GM12878 (cell line): ENCODE data around the gene AP4E1. TPM values are rescaled to one million over a fixed set of nuclear protein-coding genes. Genes with fewer than 3 reads are reported as not detected.

ENCODE experiments used
- ATAC-seq: fragments of 200-7000 bp; cut with Tn5 transposase; 3 replicates; pipeline ENCODE4 v1.9.1; 2020; ENCODE audit warnings: mild to moderate bottlenecking, moderate library complexity
- BruUV-seq: library from RNA; stranded (reverse); fragments of 400-500 nt; replicated peaks from 2 replicates; lab custom pipeline; 2021; lab: Mats Ljungman, UMichigan
- CTCF ChIA-PET: fragments of 300-600 bp; sonication (Branson Sonifier 250); formaldehyde crosslinking; extraction: SDS; loops from one replicate; lab custom pipeline; 2021; ENCODE audit warnings: inconsistent platforms; lab: Yijun Ruan, JAX
- POLR2A ChIA-PET: fragments of 350-600 bp; formaldehyde crosslinking; extraction: SDS; loops from one replicate; lab custom pipeline; 2021; ENCODE audit warnings: inconsistent platforms; lab: Charles Lee
- RAD21 ChIA-PET: fragments of 300-600 bp; sonication (Branson Sonifier 250); formaldehyde crosslinking; loops from one replicate; lab custom pipeline; 2023; ENCODE audit warnings: antibody characterized with exemption; ENCODE audit not compliant: unreplicated experiment; lab: Charles Lee
- SMC1A ChIA-PET: fragments of 300-600 bp; sonication (Branson Sonifier 250); formaldehyde crosslinking; loops from one replicate; lab custom pipeline; 2023; ENCODE audit not compliant: unreplicated experiment, uncharacterized antibody; lab: Charles Lee
- DNase-seq: peaks from one replicate; pipeline ENCODE4 v3.0.0-alpha.2; 2011; ENCODE audit warnings: low read depth, low spot score
- FAIRE-seq: peaks from 3 replicates; lab custom pipeline; 2011; peaks lifted over from hg19 to GRCh38; lab: Jason Lieb, UNC
- H2AFZ ChIP-seq: 2 replicates; pipeline ENCODE4 v1.6.0; 2011; ENCODE audit warnings: low read depth, low read length, control low read depth; ENCODE audit not compliant: control insufficient read depth
- H3K27ac ChIP-seq: 2 replicates; pipeline ENCODE4 v1.5.1; 2011; ENCODE audit warnings: control low read depth; ENCODE audit not compliant: control insufficient read depth, insufficient read depth
- H3K27me3 ChIP-seq, 2 experiments: replicated peaks in 1 of 2; 2 replicates each; pipeline versions ENCODE4 v1.6.0 to v1.6.1; 2011; ENCODE audit warnings: low read length in 1 of 2; ENCODE audit not compliant: control insufficient read depth in 2 of 2, insufficient read depth in 2 of 2
- H3K36me3 ChIP-seq, 2 experiments: 2 replicates each; pipeline ENCODE4 v1.5.1; 2011; ENCODE audit warnings: low read length in 1 of 2; ENCODE audit not compliant: control insufficient read depth in 2 of 2, insufficient read depth in 2 of 2
- H3K4me1 ChIP-seq: 2 replicates; pipeline ENCODE4 v1.6.1; 2011; ENCODE audit warnings: mild to moderate bottlenecking, low read length, moderate library complexity, mixed read lengths; ENCODE audit not compliant: control insufficient read depth, insufficient read depth
- H3K4me2 ChIP-seq: 2 replicates; pipeline ENCODE4 v1.6.0; 2011; ENCODE audit warnings: control low read depth; ENCODE audit not compliant: control insufficient read depth, insufficient read depth
- H3K4me3 ChIP-seq: fragments of 200-600 bp; sonication (generic); 2 replicates; pipeline ENCODE4 v1.5.1; 2016
- H3K79me2 ChIP-seq: 2 replicates; pipeline ENCODE4 v1.6.0; 2011; ENCODE audit warnings: low read length; ENCODE audit not compliant: control insufficient read depth, insufficient read depth
- H3K9ac ChIP-seq: 2 replicates; pipeline ENCODE4 v1.8.0; 2011; ENCODE audit warnings: low read length, control low read depth, mixed read lengths; ENCODE audit not compliant: control insufficient read depth, insufficient read depth
- H3K9me3 ChIP-seq: replicated peaks from 3 replicates; pipeline ENCODE4 v1.5.1; 2011; ENCODE audit warnings: mild to moderate bottlenecking, low read length; ENCODE audit not compliant: control insufficient read depth, insufficient read depth
- H4K20me1 ChIP-seq: 2 replicates; pipeline ENCODE4 v1.6.0; 2011; ENCODE audit not compliant: control insufficient read depth, insufficient read depth
- IKZF1 ChIP-seq: fragments of 450-650 bp; conservative IDR thresholded peaks from 2 replicates; pipeline ENCODE4 v1.6.1; 2017; ENCODE audit warnings: antibody characterized with exemption, mild to moderate bottlenecking
- IKZF2 ChIP-seq, 2 experiments: fragments of 450-650 bp; IDR thresholded peaks; 2 replicates each; pipeline ENCODE4 v1.6.1; 2017; ENCODE audit warnings: mild to moderate bottlenecking in 2 of 2, moderate library complexity in 2 of 2
- MYC ChIP-seq: IDR thresholded peaks from 2 replicates; pipeline ENCODE4 v1.6.1; 2011; ENCODE audit warnings: mild to moderate bottlenecking, low read length, moderate library complexity, inconsistent platforms; ENCODE audit not compliant: insufficient read depth, insufficient replicate concordance, insufficient read length, severe bottlenecking
- NR2C2 ChIP-seq: IDR thresholded peaks from 2 replicates; pipeline ENCODE4 v1.6.1; 2011; ENCODE audit warnings: borderline replicate concordance, low read depth; ENCODE audit not compliant: control insufficient read depth, insufficient read length
- SIN3A ChIP-seq: IDR thresholded peaks from 2 replicates; pipeline ENCODE4 v1.6.1; 2012; ENCODE audit warnings: low read depth, low read length, improper control_type of control experiment
- ZBED1 ChIP-seq: IDR thresholded peaks from 2 replicates; pipeline ENCODE4 v1.6.1; 2016; ENCODE audit warnings: borderline replicate concordance
- ZBTB11 ChIP-seq: fragments of 450-650 bp; formaldehyde crosslinking; IDR thresholded peaks from 2 replicates; pipeline ENCODE4 v1.5.0; 2022; ENCODE audit warnings: mild to moderate bottlenecking, missing genetic modification characterization
- WGBS: methylation state at CpG from one replicate; pipeline ENCODE4 v1.1.6; 2016; ENCODE audit warnings: low lambda C conversion rate; ENCODE audit not compliant: insufficient replicate concordance, insufficient coverage; ENCODE audit errors: missing lambda C conversion rate; 5-methylcytosine and 5-hydroxymethylcytosine counted together
- in situ Hi-C: fragments of 300-500 bp; cut with MboI; formaldehyde crosslinking; loops from 9 replicates; pipeline ENCODE4 v1.14.3; 2018; ENCODE audit warnings: mixed read lengths
- intact Hi-C: fragments of 100-400 bp; cut with micrococcal nuclease; formaldehyde crosslinking; loops from one replicate; pipeline ENCODE4 v1.14.2; 2022; ENCODE audit not compliant: unreplicated experiment
- polyA plus RNA-seq, 11 experiments: library from polyadenylated mRNA; depleted of rRNA in 4 of 11; unstranded in 6 of 11; stranded (reverse) in 5 of 11; fragments of >200 nt; fragmentation: Nextera tagmentation in 4 of 11; fragmentation: Illumina TruSeq in 1 of 11; extraction: Ambion mirVana in 4 of 11; extraction: Trizol in 1 of 11; gene quantifications; 1 replicate in 1 of 11; 2 replicates in 10 of 11; pipeline versions ENCODE4 v1.2.1 to v1.2.3, GENCODE V29; 2011 to 2016; ENCODE audit warnings: inconsistent platforms in 2 of 11, missing spikeins in 2 of 11, low read depth in 1 of 11
- total RNA-seq, 4 experiments: library from RNA; depleted of rRNA in 3 of 4; stranded (reverse); fragments of >200 nt in 3 of 4; fragmentation: Illumina TruSeq in 1 of 4; extraction: Trizol in 1 of 4; gene quantifications; 2 replicates each; pipeline versions ENCODE4 v1.2.1 to v1.2.3, GENCODE V29; 2013 to 2021

Gene AP4E1
- total and polyA plus RNA-seq, 10 of the 15 experiments (the other 5 are each of a cell fraction or from before 2014, with no cell fraction given): 1.2 to 11.4 (median 6.7) TPM

GRCh38 chr15:51007131-51007666, 98.7 kb downstream of the AP4E1 start:
- H3K4me3 ChIP-seq: no peak overlapping the region
- in situ Hi-C loops: no loop called here
- H3K9me3 ChIP-seq: no peaks in the 10 kb centered on the region; the same call in 2 of the 3 replicates
- no peak overlapping the region for H3K4me2 ChIP-seq
- WGBS: 96% methylated on average over 4 of the region's 4 CpGs
- CTCF ChIA-PET: interaction anchor here (1.3 kb wide), 1 partner anchor 28 kb away, joined by 3 read pairs; no protein-coding TSS in a partner anchor
- H3K4me1 ChIP-seq: no peaks in the 10 kb centered on the region
- TF ChIP-seq SIN3A (no peak), ZBED1 (no peak)
- TF ChIP-seq, all 136 proteins: peak for 0
- H3K36me3 ChIP-seq: peaks cover 0 to 3% of the 10 kb centered on the region in 2 experiments; a peak in 1 of 4 replicates
- ChIA-PET POLR2A (no interaction called here), RAD21 (no interaction called here), SMC1A (no interaction called here)
- no peak overlapping the region for H3K9ac ChIP-seq
- intact Hi-C loops: no loop called here
- no TSS peak for BruUV-seq
- H3K27me3 ChIP-seq: no peaks in the 10 kb centered on the region
- H4K20me1 ChIP-seq: no peaks in the 10 kb centered on the region
- no peak overlapping the region for H3K27ac ChIP-seq
- ATAC-seq: no peak
- no peak for FAIRE-seq
- no peak overlapping the region for H2AFZ ChIP-seq
- DNase-seq: no peak
- H3K79me2 ChIP-seq: no peaks in the 10 kb centered on the region

GRCh38 chr15:51011212-51011611, 102.7 kb downstream of the AP4E1 start:
- no peak overlapping the region for H2AFZ ChIP-seq
- POLR2A ChIA-PET: no interaction called here
- 94% methylated on average over 1 of the region's 1 CpG for WGBS
- no peaks in the 10 kb centered on the region for H3K4me1 ChIP-seq
- H3K9ac ChIP-seq: no peak overlapping the region
- SMC1A ChIA-PET: no interaction called here
- in situ Hi-C loops (no loop called here), intact Hi-C loops (no loop called here)
- H3K27me3 ChIP-seq: no peaks in the 10 kb centered on the region
- H3K4me3 ChIP-seq: no peak overlapping the region
- H3K79me2 ChIP-seq: no peaks in the 10 kb centered on the region
- no peak for TF ChIP-seq MYC
- no peak for TF ChIP-seq NR2C2
- no peak for TF ChIP-seq IKZF1
- no peak for TF ChIP-seq ZBTB11 (CRISPR knock-in tag)
- TF ChIP-seq IKZF2 (IDR thresholded peaks at IDR 0.05): no peak
- no peak overlapping the region for H3K4me2 ChIP-seq
- RAD21 ChIA-PET: no interaction called here
- H3K27ac ChIP-seq: no peak overlapping the region
- ATAC-seq (no peak), FAIRE-seq (no peak), DNase-seq (no peak)
- no peaks in the 10 kb centered on the region for H4K20me1 ChIP-seq
- CTCF ChIA-PET: no interaction called here
- no peaks in the 10 kb centered on the region for H3K36me3 ChIP-seq
- BruUV-seq: no TSS peak
- H3K9me3 ChIP-seq: no peaks in the 10 kb centered on the region; the same call in 2 of the 3 replicates
